ENCODE measurements around the gene GRID2.

- TF ChIP-seq CTCF (IDR thresholded peaks at IDR 0.05) (no peak), POLR2A (IDR thresholded peaks at IDR 0.05) (no peak)
Measured at GRCh38 chr4:93147524-93148212, 843.9 kb downstream of the GRID2 start.
